Stimulated activated CD4-positive, alpha-beta T cell treated with anti-CD3 and anti-CD28 coated beads, Interleukin-2, amount 100 ng/mL, for 4 hours (primary cell): Measurements from ENCODE around the gene MNAT1.
"Not testable (repeated sequence)": the region's sequence is repeated elsewhere in the genome, so short reads cannot be mapped to it uniquely, and the experiment has no call there.

Experiments
- DNase-seq: peaks from one replicate; pipeline ENCODE4 v3.0.0-alpha.2; 2020; ENCODE audit warnings: low read depth

MNAT1 gene

DNA sequence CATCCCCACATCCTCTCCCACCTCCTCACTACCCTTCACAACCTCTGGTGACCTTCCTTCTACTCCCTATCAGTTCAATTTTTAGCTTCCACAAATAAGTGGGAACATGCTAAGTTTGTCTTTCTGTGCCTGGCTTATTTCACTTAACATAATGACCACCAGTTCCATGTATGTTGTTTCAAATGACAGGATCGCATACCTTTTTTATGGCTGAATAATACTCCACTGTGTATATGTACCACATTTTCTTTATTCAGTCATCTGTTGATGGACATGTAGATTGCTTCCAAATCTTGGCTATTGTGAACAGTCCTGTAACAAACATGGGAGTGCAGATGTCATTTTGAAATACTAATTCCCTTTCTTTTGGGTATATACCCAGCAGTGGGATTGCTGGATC lies 147.7 kb downstream of the MNAT1 start:
- no peak for DNase-seq

DNA sequence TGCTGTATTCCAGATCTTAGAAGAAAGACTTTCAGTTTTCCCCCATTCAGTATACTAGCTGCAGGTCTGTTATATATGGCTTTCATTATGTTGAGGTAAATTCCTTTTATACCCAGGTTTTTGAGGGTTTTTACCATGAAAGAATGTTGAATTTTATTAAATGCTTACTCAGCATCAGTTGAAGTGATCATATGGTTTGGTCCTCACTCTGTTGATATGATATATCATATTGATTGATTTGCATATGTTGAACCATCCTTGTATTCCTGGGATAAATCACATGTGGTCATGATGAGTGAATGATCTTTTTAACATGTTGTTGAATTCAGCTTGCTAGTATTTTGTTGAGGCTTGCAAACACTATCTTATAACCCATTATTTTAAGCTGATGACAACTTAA lies 149.6 kb downstream of the MNAT1 start:
- no peak for DNase-seq

DNA sequence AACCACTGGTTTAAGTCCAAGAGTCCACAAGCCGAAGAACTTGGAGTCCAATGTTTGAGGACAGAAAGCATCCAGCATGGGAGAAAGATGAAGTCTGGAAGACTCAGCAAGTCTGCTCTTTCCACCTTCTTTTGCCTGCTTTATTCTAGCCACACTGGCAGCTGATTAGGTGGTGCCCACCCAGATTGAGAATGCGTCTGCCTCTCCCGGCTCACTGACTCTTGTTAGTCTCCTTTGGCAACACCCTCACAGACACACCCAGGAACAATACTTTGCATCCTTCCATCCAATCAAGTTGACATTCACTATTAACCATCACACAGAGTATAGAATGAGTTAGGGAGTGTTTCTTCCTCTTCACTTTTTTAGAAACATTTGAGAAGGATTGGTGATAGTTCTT lies 156.1 kb downstream of the MNAT1 start:
- DNase-seq: not testable (repeated sequence)

DNA sequence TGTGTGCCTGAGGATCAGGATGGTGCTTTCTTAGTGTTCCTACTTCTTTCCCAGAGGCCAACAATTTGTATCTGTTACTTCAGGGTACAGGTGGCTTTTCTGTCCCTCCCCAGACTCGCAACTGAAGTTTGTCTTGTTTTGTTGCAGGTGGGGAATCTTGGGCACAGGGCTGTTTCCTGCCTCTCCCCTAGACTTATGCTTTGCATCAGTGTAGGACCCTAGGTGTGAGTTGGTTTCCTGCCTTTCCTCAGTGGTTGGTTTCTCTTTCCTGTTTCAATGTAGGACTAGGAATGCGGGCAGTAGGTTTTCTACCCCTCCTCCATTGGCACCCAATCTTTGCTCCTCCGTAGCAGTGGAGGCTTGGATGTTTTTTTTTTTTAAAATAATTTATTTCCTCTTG lies 159.3 kb downstream of the MNAT1 start:
- no peak for DNase-seq

DNA sequence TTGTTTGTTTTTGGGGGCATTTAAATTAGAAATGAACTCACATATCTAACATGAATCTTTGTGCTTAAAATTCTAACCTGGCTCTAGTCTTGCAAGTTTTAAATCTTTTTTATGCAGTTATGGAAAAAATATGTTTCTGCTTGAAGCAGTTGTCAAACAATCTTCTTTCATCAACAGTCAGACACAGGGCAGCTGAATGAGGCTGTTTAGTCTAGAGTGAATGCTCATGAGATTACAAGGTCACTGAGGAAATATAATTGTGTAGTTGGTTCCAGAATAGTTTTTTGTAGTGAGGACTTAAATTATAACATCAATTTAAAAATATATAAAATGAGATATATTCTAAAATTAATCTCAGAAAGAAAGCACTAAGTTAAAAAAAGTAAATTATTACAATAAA lies 169.8 kb downstream of the MNAT1 start:
- DNase-seq: no peak

DNA sequence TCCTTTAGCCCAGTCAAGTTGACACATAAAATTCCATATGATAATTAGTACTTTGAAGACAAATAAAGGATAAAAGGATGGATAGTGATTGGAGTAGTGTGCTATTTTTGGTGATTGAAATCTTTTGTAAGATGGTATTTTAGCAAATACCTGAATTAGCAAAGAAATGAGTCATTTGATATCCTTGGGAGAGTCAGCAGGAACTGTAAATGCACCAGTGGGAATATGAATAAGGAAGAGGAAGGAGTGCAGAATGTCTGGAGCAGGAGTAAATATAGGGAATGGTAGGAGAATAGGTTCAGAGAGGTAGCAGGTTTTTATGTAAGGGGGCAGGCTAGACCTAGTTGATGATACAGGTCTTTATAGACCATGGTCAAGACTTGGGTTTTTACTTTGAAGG lies 171.4 kb downstream of the MNAT1 start:
- no peak for DNase-seq

DNA sequence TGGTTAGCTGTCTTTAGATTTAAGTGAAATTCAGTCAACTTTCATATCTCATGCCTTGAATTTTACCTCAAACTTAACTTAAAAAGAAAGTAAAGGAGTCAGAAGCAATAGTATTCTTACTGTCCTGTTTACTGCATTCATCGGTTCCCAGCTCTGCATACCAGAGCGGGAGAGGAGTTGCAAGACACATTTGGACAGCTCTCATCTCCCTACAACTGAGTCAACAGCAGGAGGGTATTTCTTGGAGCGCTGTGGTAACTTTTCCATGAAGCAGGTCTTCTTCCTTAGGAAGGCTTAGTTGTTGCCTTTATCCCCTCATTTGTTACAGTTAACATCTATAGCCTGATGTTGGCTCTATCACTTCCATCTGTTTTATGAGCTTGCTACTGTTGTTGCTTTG lies 181.2 kb downstream of the MNAT1 start:
- DNase-seq: no peak

DNA sequence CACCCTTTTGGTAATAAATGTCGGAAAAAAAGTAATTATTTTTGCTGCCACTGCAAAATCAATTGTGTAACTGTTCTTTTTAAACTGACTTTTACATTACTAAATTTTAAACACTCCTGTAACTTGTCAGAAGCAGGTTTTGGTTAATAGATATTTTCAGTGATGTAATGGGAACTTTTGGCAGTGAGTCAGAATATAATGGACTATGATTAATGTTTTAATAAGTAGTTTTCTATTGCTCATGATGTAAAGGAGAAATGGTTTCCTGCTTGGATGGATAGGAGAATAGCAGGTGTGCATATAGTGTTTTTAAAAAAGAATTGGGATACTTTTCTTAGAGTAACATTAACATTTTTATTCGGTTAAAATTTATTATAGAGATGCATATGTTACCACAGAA lies 187.5 kb downstream of the MNAT1 start:
- DNase-seq: no peak

DNA sequence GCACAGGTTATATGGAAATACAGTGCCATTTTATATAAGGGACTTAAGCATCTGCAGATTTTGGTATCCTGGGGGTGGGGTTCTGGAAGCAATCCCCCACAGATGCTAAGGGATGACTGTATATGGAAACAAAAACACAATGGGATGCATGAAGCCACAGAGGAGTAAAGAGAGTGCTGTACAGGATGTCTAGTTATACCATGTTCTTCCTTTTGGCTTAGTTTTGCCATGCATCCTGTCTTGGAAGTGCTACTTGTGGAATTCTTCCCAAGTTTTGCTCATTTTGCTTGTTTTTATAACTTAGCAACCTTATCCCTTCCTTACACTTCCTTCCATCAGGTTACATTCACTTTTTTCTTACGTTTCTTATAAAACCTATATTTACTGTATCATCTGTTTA lies 190.7 kb downstream of the MNAT1 start:
- no peak for DNase-seq

DNA sequence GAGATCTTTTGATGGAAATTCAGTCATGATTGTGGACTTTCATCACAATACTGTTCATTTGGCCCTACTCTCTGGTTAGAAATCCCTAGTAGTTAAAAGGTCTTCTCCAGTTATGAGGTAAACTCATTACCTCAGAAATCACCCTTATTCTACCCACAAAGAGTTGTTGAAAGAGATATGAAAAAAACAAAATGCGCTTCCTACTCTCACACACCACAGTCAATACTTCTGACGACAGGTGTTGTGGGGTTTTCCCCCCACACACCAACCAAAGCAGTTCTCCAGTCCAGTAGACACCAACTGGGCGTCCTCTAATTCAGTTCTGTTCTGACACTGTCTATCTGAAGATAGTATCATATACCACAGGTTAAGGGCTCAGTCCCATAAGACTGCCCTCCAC lies 191.4 kb downstream of the MNAT1 start:
- no peak for DNase-seq

DNA sequence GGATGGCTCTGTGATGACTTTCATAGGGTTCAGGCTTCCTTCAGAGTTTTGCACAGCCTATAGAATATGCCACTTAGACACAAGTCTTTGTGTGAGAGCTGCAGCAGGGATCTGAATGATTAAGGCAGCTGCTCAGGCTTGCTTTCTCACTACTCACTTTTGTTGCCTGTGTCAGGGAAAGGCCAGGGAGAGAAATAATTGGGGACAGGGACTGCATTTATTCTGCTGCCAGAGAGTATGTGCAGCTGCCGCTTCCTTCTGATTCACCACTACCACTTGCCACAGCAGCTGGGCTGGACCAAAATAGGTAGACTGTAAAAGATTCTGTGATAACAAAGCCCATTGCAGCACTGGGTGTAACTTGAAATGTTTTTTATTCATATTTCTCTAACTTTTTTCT lies 196.7 kb downstream of the MNAT1 start:
- no peak for DNase-seq

DNA sequence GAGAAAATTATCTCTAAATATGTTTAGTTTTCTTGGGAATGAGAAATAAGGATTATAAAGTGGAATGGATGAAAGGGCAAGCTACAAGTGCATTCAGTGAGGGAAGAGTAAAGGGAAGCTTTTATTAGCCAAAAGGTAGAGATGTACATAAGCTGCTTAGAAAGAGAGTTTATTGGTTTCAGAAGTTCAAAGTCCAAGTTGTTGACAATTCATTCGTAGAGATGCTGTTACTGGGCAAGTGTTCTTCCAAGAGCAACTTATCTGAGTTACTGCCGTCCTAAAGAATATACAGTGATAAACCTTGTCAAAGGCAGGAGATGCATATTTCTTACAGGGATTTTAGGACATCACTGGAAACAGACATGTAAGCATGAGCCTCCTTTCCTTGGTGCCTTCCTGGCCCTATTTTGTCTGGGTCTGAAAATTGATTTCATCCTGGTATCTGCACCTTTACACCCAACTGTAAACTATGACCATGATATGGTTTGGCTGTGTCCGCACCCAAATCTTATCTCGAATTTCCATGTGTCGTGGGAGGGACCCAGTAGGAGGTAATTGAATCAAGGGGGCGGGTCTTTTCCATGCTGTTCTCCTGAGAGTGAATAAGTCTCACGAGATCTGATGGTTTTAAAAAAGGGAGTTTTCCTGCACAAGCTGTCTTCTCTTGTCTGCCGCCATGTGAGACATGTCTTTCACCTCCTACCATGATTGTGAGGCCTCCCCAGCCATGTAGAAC lies 199.5 kb downstream of the MNAT1 start:
- no peak for DNase-seq

DNA sequence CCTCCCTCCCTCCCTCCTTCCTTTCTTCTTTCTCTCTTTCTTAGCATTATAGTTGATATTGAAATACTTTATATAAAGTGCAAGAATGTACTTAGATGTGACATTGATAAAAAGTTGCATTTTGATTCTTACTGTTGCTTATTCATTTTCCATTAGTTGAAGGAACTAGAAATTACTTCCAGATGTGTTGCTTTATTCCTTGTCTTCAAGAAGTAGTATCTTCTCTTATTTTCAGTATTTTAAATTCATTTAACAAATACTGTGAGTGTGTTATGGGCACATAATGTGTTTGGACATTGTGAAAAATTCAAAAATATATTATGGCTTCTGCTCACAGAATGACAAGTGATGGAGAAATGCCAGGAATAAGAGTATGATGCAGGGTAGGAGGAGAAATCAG lies 200.8 kb downstream of the MNAT1 start:
- no peak for DNase-seq

DNA sequence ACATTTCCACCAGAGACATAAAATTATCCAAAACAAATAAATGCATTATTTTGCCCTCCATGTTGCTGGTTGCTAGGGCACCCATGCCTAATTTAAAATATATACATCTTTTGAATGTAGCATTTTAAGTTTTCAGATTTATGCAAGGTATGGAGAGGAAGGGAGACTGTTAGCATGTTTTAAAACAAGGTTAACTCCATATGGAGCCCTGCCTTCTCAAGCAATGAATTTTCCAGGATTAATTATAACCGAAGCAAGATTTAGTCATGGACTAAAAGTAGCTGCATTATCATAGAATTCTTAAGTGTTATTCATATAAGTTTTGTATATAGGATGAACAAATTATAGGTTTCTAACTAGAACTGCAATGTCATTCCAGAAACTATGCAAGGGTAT lies 209.1 kb downstream of the MNAT1 start:
- no peak for DNase-seq

DNA sequence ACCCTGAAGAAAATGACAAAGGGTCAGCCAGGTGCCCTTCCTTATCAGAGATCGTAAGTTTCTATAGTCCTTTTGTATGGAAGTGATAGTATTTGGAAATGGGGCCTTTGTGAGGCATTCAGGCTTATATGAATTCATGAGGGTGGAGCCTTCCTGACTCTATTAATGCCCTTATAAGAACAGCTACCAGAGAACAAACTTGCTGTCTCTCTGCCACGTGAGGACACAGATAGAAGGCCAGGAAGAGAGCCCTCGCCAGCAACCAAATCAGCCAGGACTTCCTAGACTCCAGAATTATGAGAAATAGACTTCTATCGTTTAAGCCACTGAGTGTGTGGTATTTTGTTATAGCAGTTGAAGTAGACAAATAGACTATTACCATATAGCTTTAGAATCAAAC lies 209.6 kb downstream of the MNAT1 start:
- no peak for DNase-seq

DNA sequence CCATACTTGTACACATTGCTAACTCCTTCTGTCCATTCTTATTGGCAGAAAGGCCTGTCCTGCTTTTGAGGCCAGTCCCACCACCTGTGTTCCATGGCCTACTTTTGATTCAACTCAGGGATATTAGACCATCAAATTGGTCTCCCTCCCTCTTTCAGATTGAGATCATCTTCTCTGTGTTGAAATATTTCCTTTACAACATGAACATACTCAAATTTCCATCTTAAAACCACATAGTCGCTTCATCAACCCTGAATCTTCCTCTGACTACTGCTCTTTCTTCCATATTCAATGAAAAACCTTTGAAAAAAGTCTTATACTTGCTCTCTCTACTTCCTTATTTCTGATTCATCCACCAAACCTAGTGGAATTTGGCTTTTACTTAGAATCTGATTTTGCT lies 211.4 kb downstream of the MNAT1 start:
- DNase-seq: no peak

DNA sequence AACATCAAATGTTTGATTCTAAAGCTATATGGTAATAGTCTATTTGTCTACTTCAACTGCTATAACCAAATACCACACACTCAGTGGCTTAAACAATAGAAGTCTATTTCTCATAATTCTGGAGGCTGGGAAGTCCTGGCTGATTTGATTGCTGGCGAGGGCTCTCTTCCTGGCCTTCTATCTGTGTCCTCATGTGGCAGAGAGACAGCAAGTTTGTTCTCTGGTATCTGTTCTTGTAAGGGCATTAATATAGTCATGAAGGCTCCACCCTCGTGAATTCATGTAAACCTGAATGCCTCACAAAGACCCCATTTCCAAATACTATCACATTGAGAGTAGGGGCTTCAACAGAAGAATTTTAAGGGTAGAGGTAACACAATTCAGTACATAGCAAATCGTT lies 212.2 kb downstream of the MNAT1 start:
- DNase-seq: no peak

DNA sequence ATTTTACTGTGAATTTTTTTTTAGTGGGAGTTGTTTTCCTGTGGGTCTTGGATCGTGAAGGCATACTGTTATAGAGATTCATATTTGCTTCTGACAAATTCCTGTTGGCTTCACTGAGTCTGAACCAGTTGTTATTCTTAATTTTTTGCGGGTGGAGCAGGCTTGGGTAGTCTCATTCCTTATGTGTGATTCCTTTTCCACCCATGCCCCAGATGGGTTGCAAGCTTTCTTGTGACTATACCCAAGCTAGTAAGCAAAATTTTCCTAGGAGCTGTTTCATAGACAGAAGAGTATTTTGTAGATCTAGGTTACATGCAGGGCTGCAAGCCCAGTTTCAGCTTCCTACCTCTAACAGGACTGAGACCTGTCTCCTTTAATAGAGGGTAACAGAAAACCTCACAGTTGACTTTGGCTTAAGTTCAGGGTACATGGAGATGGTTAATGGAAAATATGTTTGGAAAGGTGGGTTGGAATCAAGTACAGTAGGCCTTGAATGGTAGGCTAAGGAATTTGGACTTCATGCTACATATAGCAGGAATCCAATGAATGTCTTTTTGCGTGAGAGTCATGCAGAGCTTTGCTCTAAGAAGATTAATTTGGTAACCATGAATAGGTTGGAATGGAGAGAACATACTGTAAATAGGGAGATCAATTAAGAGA lies 217.3 kb downstream of the MNAT1 start:
- DNase-seq: no peak

DNA sequence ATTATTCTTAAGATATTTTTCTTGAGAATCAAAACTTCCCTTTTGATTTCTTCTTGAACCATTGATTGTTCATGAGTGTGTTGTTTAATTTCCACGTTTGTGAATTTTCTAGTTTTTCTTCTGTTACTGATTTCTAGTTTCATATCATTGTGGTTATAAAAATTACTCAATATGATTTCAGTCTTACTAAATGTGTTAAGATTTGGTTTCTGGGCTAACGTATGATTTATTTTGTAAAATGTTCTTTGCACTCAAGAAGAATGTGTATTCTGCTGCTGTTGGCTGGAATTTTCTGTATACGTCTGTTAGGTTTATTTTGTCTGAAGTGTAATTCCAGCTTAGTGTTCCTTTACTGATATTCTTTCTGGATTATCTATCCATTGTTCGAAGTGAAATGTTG lies 221.6 kb downstream of the MNAT1 start:
- DNase-seq: no peak

DNA sequence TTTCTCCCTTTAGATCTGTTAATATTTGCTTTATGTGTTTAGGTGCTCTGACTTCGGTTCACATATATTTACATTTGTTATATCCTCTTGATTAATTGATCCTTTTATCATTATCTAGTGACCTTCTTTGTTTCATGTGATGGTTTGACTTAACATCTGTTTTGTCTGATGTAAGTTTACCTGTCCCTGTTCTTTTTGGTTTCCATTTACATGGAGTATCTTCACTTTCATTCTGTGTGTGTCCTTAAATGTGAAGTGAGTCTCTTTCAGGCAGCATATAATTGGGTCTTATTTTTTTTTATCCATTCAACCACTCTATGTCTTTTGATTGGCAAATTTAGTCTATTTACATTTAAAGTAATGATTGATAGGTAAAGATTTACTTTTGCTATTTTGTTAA lies 222.1 kb downstream of the MNAT1 start:
- DNase-seq: no peak

DNA sequence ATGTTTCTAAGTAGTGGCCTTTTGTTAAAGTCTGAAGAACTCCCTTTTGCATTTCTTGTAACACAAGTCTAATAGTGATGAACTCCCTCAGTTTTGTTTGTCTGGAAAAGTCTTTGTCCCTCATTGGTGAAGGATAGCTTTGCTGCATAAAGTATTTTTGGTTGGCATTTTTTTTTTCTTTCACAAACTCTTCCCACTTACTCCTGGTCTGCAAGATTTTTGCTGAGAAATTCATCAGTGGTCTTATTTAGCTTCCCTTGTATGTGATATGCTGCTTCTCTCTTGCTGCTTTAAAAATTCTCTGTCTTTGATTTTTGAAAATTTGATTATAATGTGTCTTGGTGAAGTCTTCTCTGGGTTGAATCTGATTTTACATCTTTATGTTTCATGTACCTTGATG lies 223.6 kb downstream of the MNAT1 start:
- no peak for DNase-seq

DNA sequence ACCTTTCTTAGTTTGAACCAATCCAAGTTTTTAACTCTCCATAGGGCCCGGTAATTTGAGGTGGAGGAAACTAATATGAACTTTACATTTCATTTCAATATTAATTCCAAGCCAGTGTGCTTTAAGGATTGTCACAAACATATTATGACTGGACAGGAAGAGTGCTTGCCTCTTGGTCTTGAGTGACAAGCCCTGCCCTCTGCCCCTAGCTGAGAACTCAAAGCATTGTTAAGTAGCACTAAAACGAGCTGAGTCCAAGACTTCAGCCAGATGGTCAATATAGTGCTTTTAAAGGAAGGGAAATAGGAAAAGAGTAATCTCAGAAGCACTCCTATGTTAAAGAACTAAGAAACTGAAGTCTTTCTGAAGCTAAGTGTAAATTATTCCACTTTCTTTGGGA lies 229.2 kb downstream of the MNAT1 start:
- DNase-seq: no peak

DNA sequence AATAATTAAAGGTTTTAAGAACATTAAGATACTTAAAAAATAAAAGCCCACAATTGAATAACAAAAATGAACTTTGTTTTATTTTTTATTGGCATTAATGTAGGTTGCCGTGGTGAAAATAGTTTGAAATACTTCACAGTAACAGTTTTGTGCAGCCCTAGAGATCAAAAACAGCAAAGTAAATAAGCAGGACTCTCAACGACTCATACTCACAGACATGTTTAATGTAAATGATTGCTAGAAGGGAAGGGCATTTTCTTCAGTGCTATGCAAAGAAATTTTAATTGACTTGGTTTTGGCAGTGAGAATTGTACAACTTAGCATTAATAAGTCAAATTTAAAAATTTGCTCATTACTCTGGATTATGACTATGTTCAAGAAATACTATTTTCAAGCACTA lies 230.3 kb downstream of the MNAT1 start:
- no peak for DNase-seq

DNA sequence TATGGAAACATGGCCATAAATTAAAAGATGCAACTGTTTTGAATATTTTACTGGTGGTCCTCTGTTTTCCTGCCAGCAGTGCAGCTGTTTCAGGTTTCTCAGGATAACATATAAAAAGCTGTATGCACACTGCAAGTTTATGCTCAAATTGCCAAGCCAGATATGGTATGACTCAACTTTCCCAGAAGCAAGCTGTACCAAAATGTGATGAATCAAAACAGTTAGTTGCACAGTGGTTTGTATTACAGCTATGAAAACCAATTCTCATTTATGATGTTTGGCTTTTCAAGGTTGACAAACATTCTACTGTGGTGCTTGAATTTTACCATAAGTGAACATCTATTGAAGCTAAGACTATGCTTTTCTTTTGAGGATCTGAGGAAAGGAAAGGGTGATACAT lies 230.8 kb downstream of the MNAT1 start:
- no peak for DNase-seq
